SU-DHL-6 (cell line): ENCODE results near the gene TEX19.

Source experiments
- EZH2phosphoT487 ChIP-seq: fragments of 200-600 bp; sonication (generic), shearing (Covaris generic); conservative IDR thresholded peaks from 2 replicates; pipeline ENCODE4 v1.6.1; 2018; ENCODE audit warnings: mild to moderate bottlenecking, antibody characterized with exemption, low read length, moderate library complexity, mixed read lengths
- TF ChIP-seq, protein P1 (sequence below): fragments of 200-600 bp; sonication (generic); IDR thresholded peaks from one replicate; pipeline ENCODE4 v1.5.1; 2017; ENCODE audit warnings: antibody characterized with exemption, mild to moderate bottlenecking, low read length, moderate library complexity; ENCODE audit not compliant: insufficient read depth, poor library complexity, severe bottlenecking

DNA sequence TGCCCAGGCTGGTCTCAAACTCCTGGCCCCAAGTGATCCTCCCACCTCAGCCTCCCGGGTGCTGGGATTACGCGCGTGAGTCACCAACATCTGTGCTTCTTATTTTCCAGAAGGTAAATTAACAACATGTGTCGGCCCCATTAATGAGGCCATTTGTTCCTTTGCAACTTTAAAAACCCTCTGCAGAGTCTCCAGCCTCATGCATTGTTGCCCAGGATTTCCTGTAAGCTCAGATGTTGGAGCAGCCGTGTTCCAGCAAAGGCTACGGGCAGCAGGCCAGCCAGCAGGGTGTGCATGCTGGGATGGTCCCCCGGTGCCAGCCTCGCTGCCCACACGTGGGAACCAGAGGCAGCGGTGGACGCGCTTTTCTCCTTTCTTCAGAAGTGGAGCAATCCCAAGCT is 40.0 kb downstream of the TEX19 start:
- TF ChIP-seq, protein P1, sequence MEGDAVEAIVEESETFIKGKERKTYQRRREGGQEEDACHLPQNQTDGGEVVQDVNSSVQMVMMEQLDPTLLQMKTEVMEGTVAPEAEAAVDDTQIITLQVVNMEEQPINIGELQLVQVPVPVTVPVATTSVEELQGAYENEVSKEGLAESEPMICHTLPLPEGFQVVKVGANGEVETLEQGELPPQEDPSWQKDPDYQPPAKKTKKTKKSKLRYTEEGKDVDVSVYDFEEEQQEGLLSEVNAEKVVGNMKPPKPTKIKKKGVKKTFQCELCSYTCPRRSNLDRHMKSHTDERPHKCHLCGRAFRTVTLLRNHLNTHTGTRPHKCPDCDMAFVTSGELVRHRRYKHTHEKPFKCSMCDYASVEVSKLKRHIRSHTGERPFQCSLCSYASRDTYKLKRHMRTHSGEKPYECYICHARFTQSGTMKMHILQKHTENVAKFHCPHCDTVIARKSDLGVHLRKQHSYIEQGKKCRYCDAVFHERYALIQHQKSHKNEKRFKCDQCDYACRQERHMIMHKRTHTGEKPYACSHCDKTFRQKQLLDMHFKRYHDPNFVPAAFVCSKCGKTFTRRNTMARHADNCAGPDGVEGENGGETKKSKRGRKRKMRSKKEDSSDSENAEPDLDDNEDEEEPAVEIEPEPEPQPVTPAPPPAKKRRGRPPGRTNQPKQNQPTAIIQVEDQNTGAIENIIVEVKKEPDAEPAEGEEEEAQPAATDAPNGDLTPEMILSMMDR: no peak
- TF ChIP-seq EZH2phosphoT487: no peak
